ENCODE results near the gene TMIE. TPM values are rescaled to one million over a fixed set of nuclear protein-coding genes. Genes with fewer than 3 reads are reported as not detected.

The TMIE gene
- total RNA-seq, 1 experiment from 2014 or later = not detected

- POLR2A ChIA-PET = no interaction called here
- no peaks in the 10 kb centered on the region for H3K4me1 Mint-ChIP-seq (ENCODE audit: low read depth, unreplicated experiment)
- no peaks in the 10 kb centered on the region for H3K9me3 ChIP-seq
- H3K27ac Mint-ChIP-seq (ENCODE audit: unreplicated experiment) = no peak overlapping the region
- intact Hi-C loops (cut with micrococcal nuclease; ENCODE audit: unreplicated experiment) = no loop called here
- no peak for TF ChIP-seq CTCF (IDR thresholded peaks at IDR 0.05; ENCODE audit: insufficient read depth in 1 of 2, low read depth in 1 of 2, low read length in 1 of 2, severe bottlenecking in 1 of 2, unreplicated experiment in 1 of 2)
- no peak for DNase-seq
- H3K4me1 ChIP-seq = no peaks in the 10 kb centered on the region
- no peak overlapping the region for H3K4me3 ChIP-seq (ENCODE audit: low read depth, low read length)
- BruUV-seq (replicated peaks) = no TSS peak
- H3K4me3 Mint-ChIP-seq (ENCODE audit: unreplicated experiment) = no peak overlapping the region
- no peaks in the 10 kb centered on the region for H3K36me3 ChIP-seq (ENCODE audit: control insufficient read depth, insufficient read depth, low read length)
- no peaks in the 10 kb centered on the region for H3K36me3 Mint-ChIP-seq (ENCODE audit: insufficient read depth, unreplicated experiment)
- H3K27me3 Mint-ChIP-seq (ENCODE audit: insufficient read depth, unreplicated experiment) = no peaks in the 10 kb centered on the region
- H3K9me3 Mint-ChIP-seq (ENCODE audit: unreplicated experiment) = no peaks in the 10 kb centered on the region
- CTCF ChIA-PET = no interaction called here
- no peaks in the 10 kb centered on the region for H3K27me3 ChIP-seq (replicated peaks; ENCODE audit: control insufficient read depth, insufficient read depth, low read length)
Observed at GRCh38 chr3:46672349-46672695, 28.9 kb upstream of the TMIE start.

- H3K27me3 Mint-ChIP-seq (ENCODE audit: insufficient read depth, unreplicated experiment) = no peaks in the 10 kb centered on the region
- no peaks in the 10 kb centered on the region for H3K4me1 ChIP-seq
- H3K4me1 Mint-ChIP-seq (ENCODE audit: low read depth, unreplicated experiment) = no peaks in the 10 kb centered on the region
- no peaks in the 10 kb centered on the region for H3K9me3 ChIP-seq
- peak in 1 of 2 experiments; percentile 31 for DNase-seq
- BruUV-seq (replicated peaks) = no TSS peak
- H3K4me3 Mint-ChIP-seq (ENCODE audit: unreplicated experiment) = no peak overlapping the region
- no peaks in the 10 kb centered on the region for H3K36me3 Mint-ChIP-seq (ENCODE audit: insufficient read depth, unreplicated experiment)
- POLR2A ChIA-PET = no interaction called here
- intact Hi-C loops (cut with micrococcal nuclease; ENCODE audit: unreplicated experiment) = no loop called here
- no peaks in the 10 kb centered on the region for H3K27me3 ChIP-seq (replicated peaks; ENCODE audit: control insufficient read depth, insufficient read depth, low read length)
- H3K27ac Mint-ChIP-seq (ENCODE audit: unreplicated experiment) = no peak overlapping the region
- no peak overlapping the region for H3K4me3 ChIP-seq (ENCODE audit: low read depth, low read length)
- no peaks in the 10 kb centered on the region for H3K9me3 Mint-ChIP-seq (ENCODE audit: unreplicated experiment)
- no peaks in the 10 kb centered on the region for H3K36me3 ChIP-seq (ENCODE audit: control insufficient read depth, insufficient read depth, low read length)
- no peak for TF ChIP-seq CTCF (IDR thresholded peaks at IDR 0.05; ENCODE audit: insufficient read depth in 1 of 2, low read depth in 1 of 2, low read length in 1 of 2, severe bottlenecking in 1 of 2, unreplicated experiment in 1 of 2)
- CTCF ChIA-PET = no interaction called here
Observed at GRCh38 chr3:46673151-46674030, 27.8 kb upstream of the TMIE start.

- POLR2A ChIA-PET = interaction anchor here (0.6 kb wide), 1 partner anchor 16 kb away, joined by 4 read pairs; no protein-coding TSS in a partner anchor
Observed at GRCh38 chr3:46674031-46674845, 27.0 kb upstream of the TMIE start.

More at GRCh38 chr3:46674031-46674845, 27.0 kb upstream of the TMIE start:
- H3K36me3 ChIP-seq (ENCODE audit: control insufficient read depth, insufficient read depth, low read length) = no peaks in the 10 kb centered on the region
- no peaks in the 10 kb centered on the region for H3K27me3 ChIP-seq (replicated peaks; ENCODE audit: control insufficient read depth, insufficient read depth, low read length)
- Mint-ChIP-seq H3K4me1 (ENCODE audit: low read depth, unreplicated experiment) (no peaks in the 10 kb centered on the region), H3K27me3 (ENCODE audit: insufficient read depth, unreplicated experiment) (no peaks in the 10 kb centered on the region), H3K4me3 (ENCODE audit: unreplicated experiment) (no peak overlapping the region), H3K36me3 (ENCODE audit: insufficient read depth, unreplicated experiment) (no peaks in the 10 kb centered on the region), H3K27ac (ENCODE audit: unreplicated experiment) (no peak overlapping the region), H3K9me3 (ENCODE audit: unreplicated experiment) (no peaks in the 10 kb centered on the region)
- peak in 1 of 2 experiments; percentile 19 for TF ChIP-seq CTCF (IDR thresholded peaks at IDR 0.05; ENCODE audit: insufficient read depth in 1 of 2, low read depth in 1 of 2, low read length in 1 of 2, severe bottlenecking in 1 of 2, unreplicated experiment in 1 of 2)
- CTCF ChIA-PET = no interaction called here
- no peaks in the 10 kb centered on the region for H3K9me3 ChIP-seq
- H3K4me3 ChIP-seq (ENCODE audit: low read depth, low read length) = no peak overlapping the region
- DNase-seq = peak in 1 of 2 experiments; percentile 17
- intact Hi-C loops (cut with micrococcal nuclease; ENCODE audit: unreplicated experiment) = no loop called here
- no TSS peak for BruUV-seq (replicated peaks)
- no peaks in the 10 kb centered on the region for H3K4me1 ChIP-seq

Measured in Caco-2 (cell line).